ENCODE data around the gene HINT3.
"Not testable (repeated sequence)": the region's sequence is repeated elsewhere in the genome, so short reads cannot be mapped to it uniquely, and the experiment has no call there.

The HINT3 gene

DNA sequence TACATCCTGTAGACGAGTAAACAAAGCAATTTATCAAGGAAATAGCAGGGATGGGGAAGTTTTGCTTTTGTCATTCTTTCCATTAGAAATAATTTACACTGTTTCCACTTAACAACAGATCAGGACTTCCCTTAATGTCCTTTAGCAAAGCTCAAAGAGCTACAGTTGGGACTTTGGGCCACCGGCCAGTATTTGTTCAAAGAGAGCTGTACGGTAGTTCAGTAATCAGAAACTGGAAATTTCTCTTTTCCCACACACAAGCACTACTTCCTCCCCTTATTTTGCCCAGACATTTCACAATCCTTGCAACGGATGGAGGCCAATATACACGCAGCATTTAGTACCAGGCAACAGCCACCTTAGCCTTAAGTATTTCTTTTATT is 12.1 kb upstream of the HINT3 start:
- Mint-ChIP-seq H3K9me3 (no peaks in the 10 kb centered on the region), H3K27ac (no peak overlapping the region), H3K4me1 (no peaks in the 10 kb centered on the region), H3K36me3 (no peaks in the 10 kb centered on the region), H3K4me3 (no peak overlapping the region), H3K27me3 (peaks cover 12% of the 10 kb centered on the region)
- no peak for DNase-seq
- CTCF ChIA-PET = interaction anchor here (0.7 to 2.3 kb wide), 3 partner anchors 8 to 38 kb away, joined by 3 to 6 read pairs (median 4); partner anchors contain the start of gene HINT3

DNA sequence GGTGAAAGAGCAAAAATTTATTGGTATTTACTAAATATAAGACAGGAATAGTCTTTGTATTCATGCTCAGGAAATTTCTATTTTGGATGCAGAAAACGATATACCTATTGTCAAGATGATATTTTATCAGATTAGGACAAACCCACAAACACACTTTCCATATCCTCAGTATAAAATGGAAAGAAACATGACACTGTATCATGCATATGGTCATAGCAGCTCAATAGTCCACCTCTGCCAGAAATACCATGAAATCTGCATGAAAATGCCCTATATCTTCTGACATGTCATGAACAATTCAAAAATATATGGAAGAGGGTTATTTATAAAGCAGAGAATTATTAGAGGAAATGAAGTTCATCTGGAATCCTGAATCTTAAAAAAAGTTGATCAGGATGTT is 11.7 kb upstream of the HINT3 start:
- Mint-ChIP-seq H3K27me3 (peaks cover 15% of the 10 kb centered on the region), H3K4me1 (no peaks in the 10 kb centered on the region), H3K27ac (no peak overlapping the region), H3K36me3 (no peaks in the 10 kb centered on the region), H3K9me3 (no peaks in the 10 kb centered on the region), H3K4me3 (no peak overlapping the region)
- no peak for DNase-seq
- CTCF ChIA-PET = interaction anchor here (0.7 to 2.3 kb wide), 3 partner anchors 8 to 38 kb away, joined by 3 to 6 read pairs (median 4); partner anchors contain the start of gene HINT3

DNA sequence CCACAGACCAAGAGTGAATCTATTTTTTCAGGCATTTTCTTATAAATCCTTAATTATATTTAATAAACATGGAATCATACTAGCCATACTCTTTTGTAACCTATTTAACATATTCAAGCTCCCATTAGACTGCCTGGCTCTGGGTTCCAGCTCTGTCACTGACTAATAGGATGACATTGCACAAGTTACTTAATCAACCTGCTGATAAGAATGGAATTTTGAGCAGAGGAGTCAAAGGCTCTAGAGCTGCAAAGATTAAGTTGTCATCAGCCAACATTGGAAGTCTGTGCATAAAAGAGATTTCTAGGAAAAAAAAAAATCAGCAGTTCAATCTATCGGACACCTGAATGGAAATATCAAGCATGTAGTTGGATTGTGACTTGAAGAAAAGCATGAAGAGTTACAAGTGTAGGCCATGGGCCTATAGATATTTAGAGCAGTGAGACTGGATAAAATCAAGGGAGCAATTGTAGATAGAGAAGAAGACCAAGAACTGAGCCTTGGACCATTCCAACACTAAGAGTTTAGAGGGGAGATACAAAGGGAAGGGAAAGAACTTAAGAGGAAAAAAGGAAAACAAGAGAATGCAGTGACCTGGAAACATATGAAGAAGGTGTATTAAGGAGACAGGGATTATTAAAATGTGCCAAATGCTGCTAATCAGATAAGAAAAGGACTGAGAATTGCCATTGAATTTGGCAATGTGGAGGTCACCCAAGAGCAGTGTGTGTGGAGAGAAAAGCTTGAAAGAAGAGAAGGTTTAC is 11.0 kb upstream of the HINT3 start:
- DNase-seq = no peak
- Mint-ChIP-seq H3K36me3 (no peaks in the 10 kb centered on the region), H3K27ac (no peak overlapping the region), H3K9me3 (no peaks in the 10 kb centered on the region), H3K4me3 (no peak overlapping the region), H3K4me1 (no peaks in the 10 kb centered on the region), H3K27me3 (peaks cover 13% of the 10 kb centered on the region)
- CTCF ChIA-PET = interaction anchor here (2.3 to 2.9 kb wide), 2 partner anchors 11 to 39 kb away, joined by 6 to 15 read pairs; partner anchors contain the start of gene HINT3

DNA sequence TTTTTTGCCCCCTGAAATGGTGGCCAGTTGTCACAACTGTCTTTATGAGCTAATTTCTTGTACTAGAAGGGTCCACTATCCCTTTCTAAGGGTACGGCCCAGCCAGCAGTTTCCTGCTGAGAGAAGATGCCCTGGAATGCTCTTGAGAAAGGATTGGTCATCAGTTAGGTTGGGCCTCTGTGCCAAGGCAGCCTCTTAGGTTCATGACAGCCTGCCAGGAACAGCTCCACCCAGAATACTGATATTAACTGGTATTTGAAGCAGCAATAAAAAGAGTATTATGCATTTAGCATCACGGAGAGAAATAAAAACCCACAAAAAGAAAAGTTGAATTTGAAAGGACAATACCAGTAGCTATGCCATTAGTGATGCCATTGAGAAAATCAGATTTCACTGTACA is 9.0 kb upstream of the HINT3 start:
- peaks cover 14% of the 10 kb centered on the region for H3K27me3 Mint-ChIP-seq
- no peak overlapping the region for H3K4me3 Mint-ChIP-seq
- H3K27ac Mint-ChIP-seq = no peak overlapping the region
- no peaks in the 10 kb centered on the region for H3K9me3 Mint-ChIP-seq
- CTCF ChIA-PET = interaction anchor here (0.9 to 2.9 kb wide), 5 partner anchors 9 to 157 kb away, joined by 3 to 18 read pairs (median 4); partner anchors contain the start of genes HINT3 and NCOA7
- no peak for DNase-seq
- no peaks in the 10 kb centered on the region for H3K36me3 Mint-ChIP-seq
- H3K4me1 Mint-ChIP-seq = no peaks in the 10 kb centered on the region

DNA sequence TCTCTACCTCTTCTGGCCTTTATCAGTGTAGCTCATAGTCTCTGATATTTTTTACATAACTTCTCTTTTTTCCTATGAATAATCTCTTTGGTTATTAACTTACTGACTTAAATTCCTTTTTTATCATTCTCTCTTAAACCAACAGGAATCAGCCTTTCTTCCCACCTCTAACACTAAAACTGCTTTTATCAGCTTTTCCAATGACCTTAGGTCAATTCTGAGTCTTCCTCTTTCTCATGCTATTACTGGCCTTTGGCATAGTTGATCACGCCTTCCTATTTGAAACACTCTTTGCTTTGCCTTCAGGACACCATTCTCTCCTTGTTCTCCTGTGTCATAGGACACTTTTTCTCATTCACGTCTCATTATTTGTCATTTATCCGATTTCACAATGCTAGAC is 8.1 kb upstream of the HINT3 start:
- H3K36me3 Mint-ChIP-seq = no peaks in the 10 kb centered on the region
- H3K27me3 Mint-ChIP-seq = peaks cover 17% of the 10 kb centered on the region
- no peaks in the 10 kb centered on the region for H3K4me1 Mint-ChIP-seq
- CTCF ChIA-PET = interaction anchor here (0.9 to 2.9 kb wide), 5 partner anchors 8 to 158 kb away, joined by 3 to 18 read pairs (median 4); partner anchors contain the start of genes HINT3 and NCOA7
- DNase-seq = no peak
- H3K9me3 Mint-ChIP-seq = no peaks in the 10 kb centered on the region
- H3K4me3 Mint-ChIP-seq = no peak overlapping the region
- no peak overlapping the region for H3K27ac Mint-ChIP-seq

DNA sequence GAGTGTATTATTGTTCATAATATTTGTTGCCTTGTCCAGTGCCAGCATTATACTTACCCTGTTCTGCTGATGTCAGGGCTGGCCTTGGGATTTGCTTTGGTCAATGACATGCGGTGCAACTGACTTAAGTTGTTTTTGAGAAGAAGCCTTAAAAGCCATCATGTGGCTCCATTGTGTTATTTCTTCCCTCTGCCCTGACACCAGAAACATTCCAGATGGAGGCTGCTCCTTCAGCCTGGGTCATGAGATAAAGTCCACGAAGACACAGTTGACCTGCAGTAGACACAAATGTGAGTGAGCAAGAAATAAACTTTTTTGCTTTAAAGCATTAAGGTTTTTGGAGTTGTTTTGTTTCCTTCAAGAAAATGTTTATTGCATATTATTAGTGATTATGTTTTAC is 7.5 kb upstream of the HINT3 start:
- no peak for DNase-seq
- H3K4me1 Mint-ChIP-seq = no peaks in the 10 kb centered on the region
- H3K27me3 Mint-ChIP-seq = peaks cover 19% of the 10 kb centered on the region
- H3K9me3 Mint-ChIP-seq = no peaks in the 10 kb centered on the region
- no peak overlapping the region for H3K4me3 Mint-ChIP-seq
- H3K36me3 Mint-ChIP-seq = no peaks in the 10 kb centered on the region
- no peak overlapping the region for H3K27ac Mint-ChIP-seq
- CTCF ChIA-PET = interaction anchor here (1.4 to 2.6 kb wide), 2 partner anchors 43 to 158 kb away, joined by 3 to 18 read pairs; partner anchors contain the start of gene NCOA7

DNA sequence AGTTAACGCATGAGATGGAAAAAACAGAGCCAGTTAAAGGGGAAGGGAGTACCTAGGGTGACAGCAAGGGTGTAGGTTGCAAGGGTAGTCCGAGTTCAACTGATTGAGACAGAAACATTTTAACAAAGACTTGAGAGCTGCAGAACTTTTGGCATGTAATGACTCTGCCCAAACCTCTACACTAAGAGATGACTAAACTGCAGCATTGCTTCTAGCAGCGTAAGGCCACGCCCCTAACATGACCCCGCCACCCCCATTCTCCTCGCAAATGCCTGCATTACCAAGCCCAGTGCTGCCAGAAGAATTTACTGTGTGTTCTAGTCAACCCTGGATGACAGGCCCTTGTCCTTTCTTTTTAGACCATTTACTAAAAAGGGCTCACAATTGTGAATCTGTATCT is 6.3 kb upstream of the HINT3 start:
- H3K9me3 Mint-ChIP-seq = no peaks in the 10 kb centered on the region
- H3K27ac Mint-ChIP-seq = no peak overlapping the region
- H3K27me3 Mint-ChIP-seq = peaks cover 19% of the 10 kb centered on the region
- no peak for DNase-seq
- no peaks in the 10 kb centered on the region for H3K36me3 Mint-ChIP-seq
- H3K4me3 Mint-ChIP-seq = no peak overlapping the region
- CTCF ChIA-PET = interaction anchor here (3.5 to 9.9 kb wide), 2 partner anchors 61 to 159 kb away, joined by 25 to 140 read pairs; partner anchors contain the start of gene NCOA7
- peaks cover 2% of the 10 kb centered on the region for H3K4me1 Mint-ChIP-seq

DNA sequence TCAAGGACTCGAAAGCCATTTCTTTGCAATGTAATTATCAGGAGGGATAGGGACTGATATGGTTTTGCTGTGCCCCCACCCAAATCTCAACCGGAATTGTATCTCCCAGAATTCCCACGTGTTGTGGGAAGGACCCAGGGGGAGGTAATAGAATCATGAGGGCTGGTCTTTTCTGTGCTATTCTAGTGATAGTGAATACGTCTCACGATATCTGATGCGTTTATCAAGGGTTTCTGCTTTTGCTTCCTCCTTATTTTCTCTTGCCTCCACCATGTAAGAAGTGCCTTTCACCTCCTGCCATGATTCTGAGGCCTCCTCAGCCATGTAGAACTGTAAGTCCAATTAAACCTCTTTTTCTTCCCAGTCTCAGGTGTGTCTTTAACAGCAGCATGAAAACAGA is 5.9 kb upstream of the HINT3 start:
- not testable (repeated sequence) for DNase-seq, H3K27ac Mint-ChIP-seq, H3K4me1 Mint-ChIP-seq, H3K36me3 Mint-ChIP-seq, H3K9me3 Mint-ChIP-seq, H3K4me3 Mint-ChIP-seq
- CTCF ChIA-PET = interaction anchor here (1.0 to 9.9 kb wide), 8 partner anchors 24 to 197 kb away, joined by 3 to 140 read pairs (median 12); partner anchors contain the start of gene NCOA7
- peaks cover 19% of the 10 kb centered on the region for H3K27me3 Mint-ChIP-seq

DNA sequence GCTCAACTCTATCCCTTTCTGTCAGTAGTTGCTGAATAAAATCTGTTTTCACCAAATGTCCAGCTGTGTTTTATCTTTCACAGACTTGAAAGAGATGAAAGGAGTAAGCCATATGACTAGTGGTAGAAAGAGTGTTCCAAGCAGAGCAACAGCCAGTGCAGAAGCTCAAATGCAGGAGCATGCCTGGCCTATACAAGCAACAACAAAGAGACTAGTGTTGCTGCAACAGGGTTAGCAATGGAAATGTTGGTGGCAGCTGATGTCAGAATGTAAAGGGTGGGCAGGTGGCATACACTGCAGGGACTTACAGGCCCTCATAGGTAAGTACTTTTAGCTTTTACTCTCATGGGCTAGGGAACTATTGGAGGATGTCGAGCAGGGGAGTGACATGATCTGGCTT is 5.2 kb upstream of the HINT3 start:
- Mint-ChIP-seq H3K27me3 (peaks cover 19% of the 10 kb centered on the region), H3K4me3 (no peak overlapping the region), H3K27ac (no peak overlapping the region), H3K4me1 (peaks cover 8% of the 10 kb centered on the region), H3K36me3 (no peaks in the 10 kb centered on the region), H3K9me3 (no peaks in the 10 kb centered on the region)
- CTCF ChIA-PET = interaction anchor here (0.7 to 9.9 kb wide), 11 partner anchors 8 to 198 kb away, joined by 3 to 140 read pairs (median 5); partner anchors contain the start of gene NCOA7
- DNase-seq = no peak

DNA sequence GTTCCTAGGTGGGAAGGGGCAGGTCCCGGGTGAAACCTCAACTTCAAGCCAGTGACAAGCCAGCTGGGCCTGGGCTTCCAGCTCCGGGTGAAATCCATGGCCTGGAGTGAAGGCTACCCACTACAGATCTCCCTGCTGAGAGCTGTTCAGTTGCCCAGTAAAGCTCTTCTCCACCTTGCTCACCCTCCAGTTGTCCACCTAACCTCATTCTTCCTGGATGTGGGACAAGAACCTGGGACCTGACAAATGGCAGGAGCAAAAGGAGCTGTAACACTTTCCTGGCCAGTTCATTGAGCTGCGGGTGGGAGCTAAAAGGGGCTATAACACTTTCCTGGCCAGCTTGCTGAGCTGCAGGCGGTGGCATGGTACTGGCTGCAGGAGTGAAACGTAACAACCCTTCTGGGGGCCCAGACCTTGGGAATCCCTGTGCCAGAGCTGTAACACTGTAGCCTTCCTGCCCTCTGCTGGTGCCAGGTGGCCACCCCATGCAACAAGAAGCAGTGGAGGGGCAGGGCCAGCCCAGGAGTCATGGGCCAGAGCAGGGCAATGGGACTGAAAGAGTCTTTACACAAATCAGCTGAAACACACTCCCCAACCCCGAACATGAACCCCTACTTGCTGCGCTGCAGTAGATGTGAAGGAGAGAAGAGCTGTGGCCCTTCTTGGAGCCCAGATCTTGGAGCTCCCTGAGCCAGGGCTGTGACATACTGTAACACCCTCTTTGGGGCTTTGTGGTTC is 3.6 kb upstream of the HINT3 start:
- CTCF ChIA-PET = interaction anchor here (0.5 to 9.9 kb wide), 24 partner anchors 9 to 641 kb away, joined by 3 to 140 read pairs (median 5); partner anchors contain the start of gene NCOA7
- no peak overlapping the region for H3K4me3 Mint-ChIP-seq
- no peaks in the 10 kb centered on the region for H3K36me3 Mint-ChIP-seq
- H3K4me1 Mint-ChIP-seq = peaks cover 8% of the 10 kb centered on the region
- DNase-seq = peak; percentile 44
- no peaks in the 10 kb centered on the region for H3K9me3 Mint-ChIP-seq
- peaks cover 19% of the 10 kb centered on the region for H3K27me3 Mint-ChIP-seq
- no peak overlapping the region for H3K27ac Mint-ChIP-seq

DNA sequence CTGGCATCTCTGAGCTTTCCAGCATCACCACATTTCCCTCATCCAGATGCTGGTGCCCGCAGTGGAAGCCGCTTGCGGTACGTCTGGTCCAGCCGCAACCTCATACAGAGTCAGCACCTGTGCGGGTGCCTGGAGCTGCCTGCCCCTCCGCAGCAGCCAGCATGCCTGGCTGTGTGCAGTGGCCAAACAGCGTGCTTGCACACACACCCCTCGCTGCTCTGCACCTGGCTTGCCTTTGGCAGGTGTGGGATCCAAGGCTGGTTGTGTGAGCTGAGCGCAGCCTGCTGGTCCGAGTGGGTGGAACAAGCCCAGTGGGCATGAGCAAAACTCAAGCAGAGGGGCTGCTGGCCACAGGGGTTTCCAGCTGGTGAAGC is 3.1 kb upstream of the HINT3 start:
- Mint-ChIP-seq H3K9me3 (no peaks in the 10 kb centered on the region), H3K27ac (no peak overlapping the region), H3K36me3 (no peaks in the 10 kb centered on the region), H3K27me3 (peaks cover 19% of the 10 kb centered on the region), H3K4me3 (no peak overlapping the region), H3K4me1 (peaks cover 8% of the 10 kb centered on the region)
- no peak for DNase-seq
- CTCF ChIA-PET = interaction anchor here (0.6 to 9.9 kb wide), 23 partner anchors 13 to 642 kb away, joined by 3 to 140 read pairs (median 5); partner anchors contain the start of gene NCOA7

DNA sequence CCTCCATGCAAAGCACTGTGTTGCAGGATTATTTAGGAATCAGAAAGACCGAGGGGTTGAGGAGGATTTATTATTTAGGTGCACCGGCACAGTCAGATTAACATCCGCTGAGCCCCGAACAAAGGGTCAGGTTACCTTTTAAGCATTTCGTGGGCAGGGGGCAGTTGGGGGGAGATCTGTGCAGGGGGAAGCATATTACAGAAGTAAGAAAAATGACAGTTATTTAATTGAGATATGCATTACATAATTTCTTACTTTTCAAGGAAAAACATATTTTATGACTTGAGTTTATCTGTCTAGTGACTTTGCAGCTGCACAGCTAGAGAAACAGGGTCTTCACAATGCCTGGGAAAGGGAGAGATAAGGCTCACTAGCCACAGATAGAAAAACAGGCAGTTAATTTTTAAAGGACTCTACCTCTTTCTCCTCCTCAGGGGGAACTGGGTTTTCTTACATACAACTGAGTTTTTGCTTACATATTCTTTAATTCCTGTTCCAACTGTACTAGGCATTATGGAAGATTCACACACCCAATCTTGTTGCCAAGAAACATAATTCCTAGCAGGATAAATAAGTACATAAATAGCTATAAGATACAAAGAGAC is 1.7 kb upstream of the HINT3 start:
- DNase-seq = no peak
- no peak overlapping the region for H3K27ac Mint-ChIP-seq
- CTCF ChIA-PET = interaction anchor here (1.6 to 9.9 kb wide), 7 partner anchors 15 to 164 kb away, joined by 3 to 140 read pairs (median 8); partner anchors contain the start of gene NCOA7
- H3K36me3 Mint-ChIP-seq = no peaks in the 10 kb centered on the region
- peaks cover 8% of the 10 kb centered on the region for H3K4me1 Mint-ChIP-seq
- H3K9me3 Mint-ChIP-seq = no peaks in the 10 kb centered on the region
- H3K4me3 Mint-ChIP-seq = no peak overlapping the region
- H3K27me3 Mint-ChIP-seq = peaks cover 17% of the 10 kb centered on the region

DNA sequence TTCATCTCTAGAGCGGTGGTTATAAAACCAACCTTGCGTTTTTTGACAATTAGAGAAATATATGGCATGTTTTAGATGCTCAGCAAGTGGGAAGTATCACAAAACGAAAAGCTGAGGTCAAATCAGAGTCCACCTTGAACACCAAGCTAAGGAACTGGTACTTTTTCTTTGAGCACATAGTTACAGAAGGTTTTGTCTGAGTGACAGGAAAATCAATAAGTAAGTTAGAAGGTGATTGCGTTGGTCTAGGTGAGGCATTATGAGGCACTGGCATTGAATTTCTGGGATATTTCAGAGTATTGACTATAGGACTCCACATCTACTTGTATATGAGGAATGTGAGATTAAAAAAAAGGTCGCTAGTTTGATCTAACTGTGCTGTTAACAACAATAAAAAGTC is 597 bp upstream of the HINT3 start:
- Mint-ChIP-seq H3K4me3 (no peak overlapping the region), H3K27ac (peak overlapping the region; percentile 68), H3K27me3 (peaks cover 15% of the 10 kb centered on the region), H3K36me3 (peaks cover 2% of the 10 kb centered on the region), H3K9me3 (no peaks in the 10 kb centered on the region), H3K4me1 (peaks cover 8% of the 10 kb centered on the region)
- CTCF ChIA-PET = interaction anchor here (0.6 to 9.9 kb wide), 43 partner anchors 8 to 1164 kb away, joined by 3 to 140 read pairs (median 4); partner anchors contain the start of genes NCOA7 and TRMT11
- no peak for DNase-seq

DNA sequence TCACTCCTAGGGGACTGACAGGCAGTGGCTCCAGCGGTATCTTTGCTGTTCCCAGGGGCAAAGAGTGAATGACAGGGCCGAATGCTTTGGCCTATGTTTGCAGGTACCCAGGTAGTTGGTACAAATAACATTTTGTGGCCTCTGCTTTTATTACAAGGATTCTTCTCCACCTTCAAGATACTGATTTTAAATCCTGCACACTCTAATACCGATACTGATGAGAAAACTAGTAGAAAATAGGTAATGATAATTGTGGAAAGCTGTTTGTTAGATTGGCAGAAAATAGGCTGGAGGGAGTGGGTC is 772 bp downstream of the HINT3 start:
- no peak for DNase-seq
- Mint-ChIP-seq H3K4me3 (no peak overlapping the region), H3K36me3 (peaks cover 2% of the 10 kb centered on the region), H3K27me3 (peaks cover 12% of the 10 kb centered on the region), H3K27ac (no peak overlapping the region), H3K9me3 (no peaks in the 10 kb centered on the region), H3K4me1 (peaks cover 8% of the 10 kb centered on the region)
- CTCF ChIA-PET = interaction anchor here (0.6 to 9.9 kb wide), 16 partner anchors 10 to 176 kb away, joined by 3 to 140 read pairs (median 6); partner anchors contain the start of genes NCOA7 and TRMT11

All from activated naive CD4-positive, alpha-beta T cell treated with anti-CD3 and anti-CD28 coated beads, Interleukin-2, amount 10 ng/mL, durations not matched to agents 7 days and 5 days (primary cell).